ENCODE results near the gene ZNF385B.

The ZNF385B gene

GRCh38 chr2:179521944-179522343 is 339.5 kb downstream of the ZNF385B start:
- H3K27me3 ChIP-seq (replicated peaks; ENCODE audit: insufficient read depth, low read length), result no peaks in the 10 kb centered on the region
- H3K9me3 ChIP-seq (replicated peaks; ENCODE audit: insufficient read depth, low read length), result no peaks in the 10 kb centered on the region
- H3K9me2 ChIP-seq (replicated peaks; ENCODE audit: insufficient read depth, low read length), result no peaks in the 10 kb centered on the region
- no peaks in the 10 kb centered on the region for H4K20me1 ChIP-seq (ENCODE audit: insufficient read depth, low read length)
- no peak overlapping the region for H2AFZ ChIP-seq (ENCODE audit: low read length)
- no peak overlapping the region for H3K9ac ChIP-seq (ENCODE audit: low read length)
- H3K79me2 ChIP-seq (ENCODE audit: low read length), result no peaks in the 10 kb centered on the region
- no peaks in the 10 kb centered on the region for H3F3A ChIP-seq (ENCODE audit: insufficient read depth, low read length)
- no peak overlapping the region for H3K4me2 ChIP-seq (ENCODE audit: low read depth, low read length)
- H3K4me1 ChIP-seq (ENCODE audit: low read length), result no peaks in the 10 kb centered on the region
- no peak overlapping the region for H3K27ac ChIP-seq (ENCODE audit: low read length)
- no peak overlapping the region for H3K4me3 ChIP-seq (ENCODE audit: low read length)
- no peaks in the 10 kb centered on the region for H3K36me3 ChIP-seq (replicated peaks; ENCODE audit: insufficient read depth, low read length)
- no peak for TF ChIP-seq EZH2phosphoT487 (IDR thresholded peaks at IDR 0.05; ENCODE audit: low read length)
- TF ChIP-seq, protein P1, sequence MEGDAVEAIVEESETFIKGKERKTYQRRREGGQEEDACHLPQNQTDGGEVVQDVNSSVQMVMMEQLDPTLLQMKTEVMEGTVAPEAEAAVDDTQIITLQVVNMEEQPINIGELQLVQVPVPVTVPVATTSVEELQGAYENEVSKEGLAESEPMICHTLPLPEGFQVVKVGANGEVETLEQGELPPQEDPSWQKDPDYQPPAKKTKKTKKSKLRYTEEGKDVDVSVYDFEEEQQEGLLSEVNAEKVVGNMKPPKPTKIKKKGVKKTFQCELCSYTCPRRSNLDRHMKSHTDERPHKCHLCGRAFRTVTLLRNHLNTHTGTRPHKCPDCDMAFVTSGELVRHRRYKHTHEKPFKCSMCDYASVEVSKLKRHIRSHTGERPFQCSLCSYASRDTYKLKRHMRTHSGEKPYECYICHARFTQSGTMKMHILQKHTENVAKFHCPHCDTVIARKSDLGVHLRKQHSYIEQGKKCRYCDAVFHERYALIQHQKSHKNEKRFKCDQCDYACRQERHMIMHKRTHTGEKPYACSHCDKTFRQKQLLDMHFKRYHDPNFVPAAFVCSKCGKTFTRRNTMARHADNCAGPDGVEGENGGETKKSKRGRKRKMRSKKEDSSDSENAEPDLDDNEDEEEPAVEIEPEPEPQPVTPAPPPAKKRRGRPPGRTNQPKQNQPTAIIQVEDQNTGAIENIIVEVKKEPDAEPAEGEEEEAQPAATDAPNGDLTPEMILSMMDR (IDR thresholded peaks at IDR 0.05; ENCODE audit: low read length), result no peak
- TF ChIP-seq EZH2 (optimal IDR thresholded peaks at IDR 0.05; ENCODE audit: low read depth, low read length), result no peak
- no peak for DNase-seq

- H3K4me3 ChIP-seq (ENCODE audit: low read length), result no peak overlapping the region
- no peak for DNase-seq
- H3K79me2 ChIP-seq (ENCODE audit: low read length), result no peaks in the 10 kb centered on the region
- TF ChIP-seq, protein P1 (IDR thresholded peaks at IDR 0.05; ENCODE audit: low read length), result no peak
- TF ChIP-seq EZH2 (optimal IDR thresholded peaks at IDR 0.05; ENCODE audit: low read depth, low read length) (no peak), EZH2phosphoT487 (IDR thresholded peaks at IDR 0.05; ENCODE audit: low read length) (no peak)
- no peak overlapping the region for H3K9ac ChIP-seq (ENCODE audit: low read length)
- no peaks in the 10 kb centered on the region for H3K9me3 ChIP-seq (replicated peaks; ENCODE audit: insufficient read depth, low read length)
- no peaks in the 10 kb centered on the region for H3F3A ChIP-seq (ENCODE audit: insufficient read depth, low read length)
- H3K36me3 ChIP-seq (replicated peaks; ENCODE audit: insufficient read depth, low read length), result no peaks in the 10 kb centered on the region
- H3K27ac ChIP-seq (ENCODE audit: low read length), result no peak overlapping the region
- H2AFZ ChIP-seq (ENCODE audit: low read length), result no peak overlapping the region
- no peaks in the 10 kb centered on the region for H3K27me3 ChIP-seq (replicated peaks; ENCODE audit: insufficient read depth, low read length)
- H3K4me2 ChIP-seq (ENCODE audit: low read depth, low read length), result no peak overlapping the region
- no peaks in the 10 kb centered on the region for H4K20me1 ChIP-seq (ENCODE audit: insufficient read depth, low read length)
- H3K4me1 ChIP-seq (ENCODE audit: low read length), result no peaks in the 10 kb centered on the region
- H3K9me2 ChIP-seq (replicated peaks; ENCODE audit: insufficient read depth, low read length), result no peaks in the 10 kb centered on the region
These were observed 342.6 kb downstream of the ZNF385B start for GRCh38 chr2:179518830-179519229.

GRCh38 chr2:179513181-179513580 is 348.2 kb downstream of the ZNF385B start:
- Histone ChIP-seq H3K4me1 (ENCODE audit: low read length) (no peaks in the 10 kb centered on the region), H3K4me3 (ENCODE audit: low read length) (no peak overlapping the region), H3K79me2 (ENCODE audit: low read length) (no peaks in the 10 kb centered on the region), H3K9me2 (replicated peaks; ENCODE audit: insufficient read depth, low read length) (no peaks in the 10 kb centered on the region), H2AFZ (ENCODE audit: low read length) (no peak overlapping the region), H4K20me1 (ENCODE audit: insufficient read depth, low read length) (no peaks in the 10 kb centered on the region), H3K9ac (ENCODE audit: low read length) (no peak overlapping the region), H3K36me3 (replicated peaks; ENCODE audit: insufficient read depth, low read length) (no peaks in the 10 kb centered on the region), H3K4me2 (ENCODE audit: low read depth, low read length) (no peak overlapping the region), H3K27ac (ENCODE audit: low read length) (no peak overlapping the region), H3K9me3 (replicated peaks; ENCODE audit: insufficient read depth, low read length) (no peaks in the 10 kb centered on the region), H3F3A (ENCODE audit: insufficient read depth, low read length) (no peaks in the 10 kb centered on the region), H3K27me3 (replicated peaks; ENCODE audit: insufficient read depth, low read length) (no peaks in the 10 kb centered on the region)
- no peak for DNase-seq
- TF ChIP-seq EZH2phosphoT487 (IDR thresholded peaks at IDR 0.05; ENCODE audit: low read length) (no peak), EZH2 (optimal IDR thresholded peaks at IDR 0.05; ENCODE audit: low read depth, low read length) (no peak)
- TF ChIP-seq, protein P1 (IDR thresholded peaks at IDR 0.05; ENCODE audit: low read length), result no peak

All from MM.1S (cell line).